GM18873 (cell line): ENCODE results near the gene TP53AIP1.
A peak's percentile ranks its signal among the peaks of the same experiment; 100 is the strongest.
"Not testable (repeated sequence)": the region's sequence is repeated elsewhere in the genome, so short reads cannot be mapped to it uniquely, and the experiment has no call there.

Source experiments
- ATAC-seq: cut with Tn5 transposase; IDR thresholded peaks from one replicate; pipeline ENCODE4 v1.9.1; 2021; ENCODE audit warnings: mild to moderate bottlenecking, moderate library complexity, moderate number of reproducible peaks; ENCODE audit not compliant: unreplicated experiment, low FRiP score

Gene TP53AIP1

GRCh38 chr11:128926437-128927107 is 16.1 kb downstream of the TP53AIP1 start:
- no peak for ATAC-seq

- no peak for ATAC-seq
These were observed 16.7 kb downstream of the TP53AIP1 start for GRCh38 chr11:128926000-128926399.

DNA sequence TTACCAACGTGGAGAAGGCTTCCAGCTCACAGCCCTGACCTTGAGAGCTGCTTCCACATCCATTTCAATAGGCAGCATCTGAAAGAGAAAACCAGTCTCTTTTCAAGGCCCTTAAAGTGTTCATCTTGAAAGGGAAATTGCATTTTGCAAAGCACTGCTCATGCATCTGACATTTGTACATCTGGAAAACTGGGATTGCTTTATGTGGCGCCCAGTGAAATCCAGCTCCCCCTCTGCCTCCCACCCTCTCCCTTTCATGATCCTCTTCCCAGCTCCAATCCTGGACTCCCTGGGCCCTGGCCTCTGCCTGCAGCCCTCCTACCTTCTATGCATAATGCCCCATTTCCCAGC is 17.4 kb downstream of the TP53AIP1 start:
- no peak for ATAC-seq

- ATAC-seq: no peak
These were observed 18.0 kb downstream of the TP53AIP1 start for GRCh38 chr11:128924510-128925249.

- ATAC-seq: no peak
These were observed 18.6 kb downstream of the TP53AIP1 start for GRCh38 chr11:128924104-128924503.

DNA sequence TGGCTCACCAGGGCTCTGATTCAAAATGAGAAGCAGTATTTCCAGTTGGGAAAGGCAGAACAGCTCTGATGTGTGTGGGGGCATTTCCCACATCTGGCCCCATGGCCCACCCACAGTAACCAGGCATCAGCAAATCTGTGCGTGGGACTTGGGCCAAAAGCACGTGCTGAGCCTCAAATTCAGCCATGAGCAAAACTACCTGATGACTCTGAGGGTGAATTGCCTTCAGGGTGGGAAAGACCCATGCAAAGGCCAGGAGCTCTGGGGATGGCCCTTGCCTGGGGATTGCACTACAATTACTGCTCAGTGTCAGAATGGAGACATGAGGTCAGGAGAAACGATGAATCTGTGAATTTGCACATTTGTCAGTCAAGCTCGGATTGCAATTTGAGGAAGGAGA is 20.9 kb downstream of the TP53AIP1 start:
- ATAC-seq: no peak

DNA sequence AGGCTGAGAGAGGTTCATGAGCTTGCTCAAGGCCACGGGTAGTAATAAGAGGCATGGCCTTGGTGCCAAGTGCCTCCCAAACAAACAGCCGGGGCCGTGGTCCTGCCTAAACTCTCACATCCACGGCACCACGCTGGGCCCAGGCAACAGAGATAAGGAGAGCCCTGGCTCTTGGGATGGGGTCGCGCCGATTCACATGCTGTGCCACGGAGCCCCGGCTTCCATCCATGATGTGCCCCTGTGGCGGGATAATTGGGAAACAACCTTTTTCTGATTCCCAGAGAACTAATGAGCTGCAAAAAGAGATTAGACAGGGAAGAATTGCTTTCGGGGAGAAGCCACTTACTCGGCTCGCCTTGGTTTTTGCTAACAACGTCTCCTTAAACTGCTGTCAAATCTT is 22.0 kb downstream of the TP53AIP1 start:
- ATAC-seq: no peak

DNA sequence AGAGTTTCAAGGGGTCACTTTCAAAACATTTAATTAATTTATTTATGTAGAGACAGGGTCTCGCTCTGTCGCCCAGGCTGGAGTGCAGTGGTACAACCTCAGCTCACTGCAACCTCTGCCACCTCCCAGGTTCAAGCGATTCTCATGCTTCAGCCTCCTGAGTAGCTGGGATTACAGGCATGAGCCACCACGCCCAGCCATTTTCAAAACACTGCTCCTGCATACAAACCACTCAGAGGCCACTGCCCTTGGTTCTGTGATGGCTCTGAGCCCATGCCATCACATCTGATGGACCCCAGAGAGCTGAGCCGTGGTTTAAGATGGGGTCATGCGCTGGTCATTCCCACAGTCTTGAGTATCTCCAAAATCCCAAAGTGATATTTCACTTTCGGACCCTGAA is 23.0 kb downstream of the TP53AIP1 start:
- not testable (repeated sequence) for ATAC-seq

DNA sequence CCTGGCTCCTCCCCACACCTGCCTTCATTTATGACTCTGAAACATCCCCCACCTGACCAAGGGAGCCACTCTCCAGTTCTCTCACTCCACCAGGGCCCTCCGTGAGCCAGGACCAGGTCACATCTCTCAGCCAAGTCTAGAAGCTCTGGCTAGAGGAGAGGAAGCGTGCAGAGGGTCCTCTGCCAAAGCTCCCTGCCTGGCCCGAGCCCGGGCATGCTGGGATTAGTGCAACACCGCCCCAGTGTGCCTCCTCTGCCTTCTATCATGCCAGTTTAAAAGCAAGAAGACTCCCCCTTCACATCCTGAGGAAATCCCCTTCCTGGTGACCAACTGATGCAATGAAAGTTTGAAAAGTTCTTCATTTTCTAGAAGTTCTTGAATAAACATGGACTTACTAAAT is 23.5 kb downstream of the TP53AIP1 start:
- no peak for ATAC-seq

GRCh38 chr11:128917144-128917724 is 25.4 kb downstream of the TP53AIP1 start:
- ATAC-seq: peak; percentile 47

DNA sequence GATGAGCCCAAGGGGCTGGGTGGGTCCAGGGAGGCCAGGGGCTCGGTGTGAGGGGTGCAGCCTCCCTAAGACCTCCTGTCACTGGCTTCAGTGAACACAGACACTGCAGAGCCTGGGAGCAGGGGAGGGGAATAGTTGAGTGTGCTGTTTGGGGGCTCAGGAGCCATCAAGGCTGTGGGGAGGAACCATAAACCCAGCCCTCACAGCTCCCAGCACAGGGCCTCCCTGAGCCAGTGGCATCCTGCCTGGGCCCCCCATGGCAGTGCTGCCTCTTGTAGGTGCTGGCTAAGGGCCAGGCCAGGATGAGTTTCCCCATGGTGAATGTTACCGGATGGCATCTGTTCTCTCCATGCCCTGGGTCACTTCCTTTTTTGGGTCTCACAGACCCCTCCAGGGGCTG is 26.0 kb downstream of the TP53AIP1 start:
- no peak for ATAC-seq

DNA sequence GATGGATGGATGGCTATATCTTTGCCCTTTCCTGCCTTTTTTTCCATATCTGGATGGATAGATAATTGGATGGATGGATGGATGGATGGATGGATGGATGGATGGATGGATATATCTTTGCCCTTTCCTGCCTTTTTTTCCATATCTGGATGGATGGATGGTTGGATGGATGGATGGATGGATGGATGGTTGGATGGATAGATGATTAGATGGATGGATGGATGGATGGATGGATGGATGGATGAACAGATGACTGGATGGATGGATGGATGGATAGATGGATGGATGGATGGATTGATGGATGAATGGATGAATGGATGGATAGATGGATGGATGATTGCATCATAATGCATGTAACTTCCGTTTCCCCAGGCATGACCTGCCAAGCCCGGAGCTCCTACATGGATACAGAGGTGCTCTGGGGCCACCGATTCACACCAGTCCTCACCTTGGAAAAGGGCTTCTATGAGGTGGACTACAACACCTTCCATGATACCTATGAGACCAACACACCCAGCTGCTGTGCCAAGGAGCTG is 26.6 kb downstream of the TP53AIP1 start:
- no peak for ATAC-seq

GRCh38 chr11:128915149-128915521 is 27.5 kb downstream of the TP53AIP1 start:
- no peak for ATAC-seq

GRCh38 chr11:128914216-128915148 is 28.2 kb downstream of the TP53AIP1 start:
- ATAC-seq: no peak

DNA sequence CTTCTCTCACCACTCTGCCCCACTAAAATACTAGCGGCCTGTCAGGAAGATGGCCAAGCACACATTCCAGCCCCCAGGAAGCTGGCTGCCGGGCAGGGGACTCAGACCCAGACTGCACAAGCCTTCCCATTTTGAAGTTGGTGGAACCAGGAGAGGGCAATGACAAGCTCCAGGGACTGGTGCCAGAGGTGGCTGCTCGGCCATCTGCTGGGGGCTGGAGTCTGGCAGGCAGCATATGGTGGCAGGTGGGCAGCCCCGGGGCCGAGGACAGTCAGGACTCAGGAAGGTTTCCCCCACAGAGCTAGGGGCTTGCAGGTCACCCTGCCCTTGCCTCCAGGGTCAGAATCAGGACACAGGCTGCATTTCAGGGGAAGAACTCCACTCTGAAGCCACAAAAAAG is 28.9 kb downstream of the TP53AIP1 start:
- no peak for ATAC-seq

- no peak for ATAC-seq
These were observed 31.0 kb downstream of the TP53AIP1 start for GRCh38 chr11:128911701-128912100.

DNA sequence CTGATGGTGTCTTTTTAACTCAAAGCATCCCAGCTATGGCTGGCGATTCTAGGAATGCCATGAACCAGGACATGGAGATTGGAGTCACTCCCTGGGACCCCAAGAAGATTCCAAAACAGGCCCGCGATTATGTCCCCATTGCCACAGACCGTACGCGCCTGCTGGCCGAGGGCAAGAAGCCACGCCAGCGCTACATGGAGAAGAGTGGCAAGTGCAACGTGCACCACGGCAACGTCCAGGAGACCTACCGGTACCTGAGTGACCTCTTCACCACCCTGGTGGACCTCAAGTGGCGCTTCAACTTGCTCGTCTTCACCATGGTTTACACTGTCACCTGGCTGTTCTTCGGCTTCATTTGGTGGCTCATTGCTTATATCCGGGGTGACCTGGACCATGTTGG is 31.4 kb downstream of the TP53AIP1 start:
- no peak for ATAC-seq

DNA sequence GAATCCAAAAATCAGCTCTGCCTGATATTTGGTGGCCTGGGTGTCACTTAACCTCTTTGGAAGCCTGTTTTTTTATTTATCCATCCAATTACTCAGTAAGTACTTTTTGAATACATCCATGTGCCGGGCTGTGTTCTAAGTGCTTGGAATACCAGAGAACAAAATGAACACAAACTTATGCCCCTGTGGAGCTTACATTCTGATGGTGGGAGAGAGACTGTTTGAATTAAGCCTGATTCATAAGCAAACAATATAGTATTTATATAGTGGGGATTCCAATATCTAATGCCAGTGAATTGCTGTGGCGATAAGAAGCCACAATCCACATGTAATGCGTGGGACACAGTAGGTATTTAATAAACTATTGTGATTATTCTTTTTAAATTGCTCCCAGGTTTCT is 32.1 kb downstream of the TP53AIP1 start:
- ATAC-seq: no peak

DNA sequence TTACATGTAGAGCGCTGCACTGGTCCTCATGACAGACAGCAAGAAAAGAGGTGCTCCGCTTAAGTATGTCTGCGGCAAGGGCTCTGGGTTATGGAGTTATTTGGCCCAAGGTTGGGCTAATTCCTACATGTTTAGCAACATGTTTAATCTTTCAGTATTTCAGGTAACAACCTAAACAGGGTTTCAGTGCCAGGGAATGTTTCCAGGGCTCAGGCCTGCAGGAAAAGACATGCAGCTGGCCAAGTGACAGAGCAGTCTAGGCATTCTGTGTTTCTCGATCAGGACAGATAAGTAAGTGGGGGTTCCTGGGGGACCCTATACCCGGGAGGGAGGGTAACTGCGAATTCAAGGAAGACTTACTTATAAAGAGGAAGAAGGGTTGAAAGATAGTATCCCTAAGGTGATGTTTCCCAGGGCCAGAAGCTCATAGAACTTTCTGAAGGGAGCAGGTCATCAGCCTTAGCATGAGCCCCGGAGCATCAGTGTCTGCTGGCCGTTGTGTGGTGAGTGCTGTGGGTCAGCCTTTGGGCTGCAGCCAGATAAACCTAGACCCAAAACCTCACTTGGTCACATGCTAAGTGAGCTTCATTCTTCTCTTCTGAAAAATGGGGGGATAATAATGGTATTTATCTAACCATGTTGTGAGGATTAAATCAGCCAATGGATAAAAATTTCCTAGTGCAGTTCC is 33.1 kb downstream of the TP53AIP1 start:
- no peak for ATAC-seq
